Measurements from ENCODE around the gene CYB5RL. TPM values are rescaled to one million over a fixed set of nuclear protein-coding genes. Genes with fewer than 3 reads are reported as not detected.
"Not testable (repeated sequence)": the region's sequence is repeated elsewhere in the genome, so short reads cannot be mapped to it uniquely, and the experiment has no call there.

The CYB5RL gene
- total RNA-seq, 2 donors from 2014 or later: 8.4 to 14.0 TPM

DNA sequence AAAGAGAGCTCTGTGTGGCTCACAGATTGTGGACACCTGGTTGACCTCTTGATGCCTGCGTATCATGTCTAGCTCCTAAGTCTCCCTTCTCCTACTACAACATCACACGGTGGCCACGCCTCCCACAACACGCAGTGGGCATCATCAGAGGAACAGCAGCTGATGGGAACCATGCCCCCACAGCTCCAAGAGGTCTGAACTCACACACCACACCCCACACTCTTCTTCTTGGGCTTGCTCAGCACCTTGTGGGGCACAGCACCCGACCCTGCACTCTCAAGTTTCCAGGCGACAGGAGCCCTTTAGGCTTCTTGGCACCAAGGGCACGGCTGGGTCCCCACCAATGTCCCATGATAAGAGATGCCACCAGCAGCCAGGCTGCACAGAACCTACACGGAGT is 28.2 kb downstream of the CYB5RL start:
- no peaks in the 10 kb centered on the region for H3K27me3 Mint-ChIP-seq (ENCODE audit: low read depth)
- DNase-seq: no peak
- no peak overlapping the region for H3K4me3 Mint-ChIP-seq
- ATAC-seq (replicated peaks in 1 of 2): no peak
- H3K4me1 Mint-ChIP-seq (ENCODE audit: low read depth): peaks cover 7% of the 10 kb centered on the region
- no peak overlapping the region for H3K27ac Mint-ChIP-seq
- no peaks in the 10 kb centered on the region for H3K36me3 Mint-ChIP-seq (ENCODE audit: insufficient read depth in 2 of 2)
- H3K9me3 Mint-ChIP-seq: no peaks in the 10 kb centered on the region

DNA sequence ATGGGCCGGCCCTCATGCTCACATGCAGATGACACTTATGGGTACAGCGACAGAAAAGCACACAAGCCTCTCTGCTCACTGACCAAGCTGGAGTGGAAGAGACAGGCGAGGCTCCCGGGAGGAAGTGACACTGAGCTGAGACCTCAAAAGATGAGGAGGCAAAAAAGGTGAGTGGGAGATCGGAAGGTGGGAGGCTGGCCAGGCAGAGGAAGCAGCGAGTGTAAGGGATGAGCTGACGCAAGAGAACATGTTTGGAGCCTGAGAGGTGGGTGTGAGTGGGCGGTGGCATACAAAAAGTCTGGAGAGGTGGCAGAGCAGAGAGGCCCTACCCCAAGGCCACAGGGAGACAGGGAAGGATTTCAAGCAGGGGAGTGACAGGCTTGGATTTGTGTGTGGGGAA is 28.8 kb downstream of the CYB5RL start:
- Mint-ChIP-seq H3K27ac (no peak overlapping the region), H3K4me3 (no peak overlapping the region), H3K36me3 (ENCODE audit: insufficient read depth in 2 of 2) (no peaks in the 10 kb centered on the region), H3K9me3 (no peaks in the 10 kb centered on the region), H3K27me3 (ENCODE audit: low read depth) (no peaks in the 10 kb centered on the region), H3K4me1 (ENCODE audit: low read depth) (peaks cover 7% of the 10 kb centered on the region)
- DNase-seq (no peak), ATAC-seq (replicated peaks in 1 of 2) (no peak)

DNA sequence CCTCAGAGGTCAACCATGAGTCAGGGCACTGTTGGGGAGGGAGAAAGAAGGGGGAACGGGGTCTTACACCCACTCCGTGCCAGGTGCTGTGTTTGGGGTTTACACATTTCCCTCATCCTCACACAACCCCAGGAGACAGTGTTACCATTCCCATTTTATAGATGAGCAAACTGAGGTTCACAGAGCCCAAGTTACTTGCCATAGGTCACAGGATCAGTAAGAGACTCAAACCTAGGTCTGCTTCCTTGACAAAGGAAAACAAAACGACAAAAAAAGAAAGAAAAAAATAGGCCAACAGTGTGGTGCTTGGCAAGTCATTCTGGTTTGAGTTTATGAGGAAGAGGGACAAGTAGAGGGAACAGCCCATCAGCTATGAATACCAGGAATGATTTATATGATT is 30.8 kb downstream of the CYB5RL start:
- no peaks in the 10 kb centered on the region for H3K9me3 Mint-ChIP-seq
- H3K36me3 Mint-ChIP-seq (ENCODE audit: insufficient read depth in 2 of 2): no peaks in the 10 kb centered on the region
- no peak for ATAC-seq (replicated peaks in 1 of 2)
- DNase-seq: no peak
- H3K4me1 Mint-ChIP-seq (ENCODE audit: low read depth): peaks cover 7% of the 10 kb centered on the region
- no peak overlapping the region for H3K27ac Mint-ChIP-seq
- H3K4me3 Mint-ChIP-seq: no peak overlapping the region
- H3K27me3 Mint-ChIP-seq (ENCODE audit: low read depth): no peaks in the 10 kb centered on the region

DNA sequence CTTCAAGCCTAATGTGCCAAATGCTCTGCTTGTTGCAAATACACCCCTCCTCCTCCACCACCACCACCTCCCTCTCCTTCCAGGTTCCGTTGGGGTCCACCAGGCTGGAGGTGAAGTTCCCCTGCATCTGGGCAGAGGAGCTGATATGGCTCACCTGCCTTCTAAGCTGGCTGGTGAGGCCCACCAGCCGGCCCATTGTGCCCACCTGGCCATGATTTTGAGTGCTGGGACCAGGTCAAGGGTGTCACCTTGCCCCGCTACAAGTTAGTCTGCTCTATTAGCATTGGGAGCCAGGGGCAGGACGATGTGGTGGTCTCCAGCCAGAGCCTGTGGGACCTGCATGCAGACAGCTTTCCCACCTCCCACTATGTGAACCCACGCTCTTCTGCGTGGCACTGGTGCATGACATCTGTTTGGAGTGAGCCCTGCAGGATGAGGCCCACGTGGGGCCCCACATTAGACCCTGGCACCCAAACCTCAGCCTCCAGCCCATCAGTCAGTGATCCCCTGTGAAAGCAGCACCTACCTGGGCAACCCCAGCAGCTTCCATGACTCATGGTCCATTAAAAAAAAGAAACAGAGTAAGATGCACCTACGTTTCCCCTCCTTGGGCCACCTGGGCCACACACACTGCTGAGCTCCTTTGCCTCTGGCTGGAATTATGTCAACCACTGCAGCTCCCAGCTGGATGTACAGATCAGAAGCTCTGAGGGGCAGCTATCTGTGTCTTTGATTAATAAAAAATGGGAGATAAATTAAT is 31.4 kb downstream of the CYB5RL start:
- ATAC-seq (replicated peaks in 1 of 2) (no peak), DNase-seq (no peak)
- Mint-ChIP-seq H3K27me3 (ENCODE audit: low read depth) (no peaks in the 10 kb centered on the region), H3K36me3 (ENCODE audit: insufficient read depth in 2 of 2) (no peaks in the 10 kb centered on the region), H3K27ac (no peak overlapping the region), H3K4me3 (no peak overlapping the region), H3K4me1 (ENCODE audit: low read depth) (peaks cover 7% of the 10 kb centered on the region), H3K9me3 (no peaks in the 10 kb centered on the region)

DNA sequence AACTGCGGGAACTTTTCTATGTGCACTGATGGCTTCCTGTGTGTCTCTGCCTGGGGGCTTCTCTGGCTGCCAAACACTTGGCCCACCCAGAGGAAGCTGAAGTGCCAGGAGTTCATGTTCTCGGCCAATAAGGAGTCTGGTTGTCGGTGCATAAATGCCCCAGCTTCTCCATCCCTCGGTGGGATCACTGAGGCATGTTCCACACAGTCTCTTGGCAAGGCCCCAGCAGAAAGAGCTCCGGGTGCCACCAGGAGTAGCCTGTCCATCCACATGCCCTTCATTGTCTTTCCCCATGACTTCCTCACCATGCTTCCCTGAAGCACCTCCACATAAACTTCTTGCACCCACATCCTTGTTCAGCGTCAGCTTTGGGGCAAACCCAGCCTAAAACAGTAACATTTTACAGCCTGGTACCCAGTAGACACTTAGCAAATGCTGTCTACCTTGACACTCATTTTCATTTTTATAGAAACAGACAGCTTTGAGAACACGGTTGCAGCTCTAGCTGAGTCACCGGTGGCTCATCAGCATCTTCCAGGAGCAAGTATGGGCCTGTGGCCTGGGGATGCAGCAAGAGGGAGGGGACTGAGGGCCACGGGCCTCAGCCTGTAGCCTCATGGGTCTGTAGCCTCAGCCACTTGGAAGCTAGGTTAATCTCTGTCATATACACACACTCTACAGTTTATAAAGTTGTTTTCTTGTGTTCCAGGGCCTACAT is 32.2 kb downstream of the CYB5RL start:
- H3K27ac Mint-ChIP-seq: no peak overlapping the region
- DNase-seq (no peak), ATAC-seq (replicated peaks in 1 of 2) (no peak)
- H3K4me1 Mint-ChIP-seq (ENCODE audit: low read depth): peaks cover 7% of the 10 kb centered on the region
- no peak overlapping the region for H3K4me3 Mint-ChIP-seq
- H3K27me3 Mint-ChIP-seq (ENCODE audit: low read depth): no peaks in the 10 kb centered on the region
- no peaks in the 10 kb centered on the region for H3K9me3 Mint-ChIP-seq
- no peaks in the 10 kb centered on the region for H3K36me3 Mint-ChIP-seq (ENCODE audit: insufficient read depth in 2 of 2)

DNA sequence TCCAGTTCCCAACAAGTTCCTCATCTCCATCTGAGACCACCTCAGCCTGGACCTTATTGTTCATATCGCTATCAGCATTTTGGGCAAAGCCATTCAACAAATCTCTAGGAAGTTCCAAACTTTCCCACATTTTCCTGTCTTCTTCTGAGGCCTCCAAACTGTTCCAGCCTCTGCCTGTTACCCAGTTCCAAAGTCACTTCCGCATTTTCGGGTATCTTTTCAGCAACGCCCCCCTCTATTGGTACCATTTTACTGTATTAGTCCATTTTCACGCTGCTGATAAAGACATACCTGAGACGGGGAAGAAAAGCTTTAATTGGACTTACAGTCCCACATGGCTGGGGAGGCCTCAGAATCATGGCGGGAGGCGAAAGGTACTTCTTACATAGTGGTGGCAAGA is 33.5 kb downstream of the CYB5RL start:
- ATAC-seq (replicated peaks in 1 of 2); H3K36me3 Mint-ChIP-seq (ENCODE audit: insufficient read depth in 2 of 2); H3K4me3 Mint-ChIP-seq; DNase-seq; H3K4me1 Mint-ChIP-seq (ENCODE audit: low read depth); H3K27me3 Mint-ChIP-seq (ENCODE audit: low read depth); H3K9me3 Mint-ChIP-seq; H3K27ac Mint-ChIP-seq: not testable (repeated sequence)

DNA sequence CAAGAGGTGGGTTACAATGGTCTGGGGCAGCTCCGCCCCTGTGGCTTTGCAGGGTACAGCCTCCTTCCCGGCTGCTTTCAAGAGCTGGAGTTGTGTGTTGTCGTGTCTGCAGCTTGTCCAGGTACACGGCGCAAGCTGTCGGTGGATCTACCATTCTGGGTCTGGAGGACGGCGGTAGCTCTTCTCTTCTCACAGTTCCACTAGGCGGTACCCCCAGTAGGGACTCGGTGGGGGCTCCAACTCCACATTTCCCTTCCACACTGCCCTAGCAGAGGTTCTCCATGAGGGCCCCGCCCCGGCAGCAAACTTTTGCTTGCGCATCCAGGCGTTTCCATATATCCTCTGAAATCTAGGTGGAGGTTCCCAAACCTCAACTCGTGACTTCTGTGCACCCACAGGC is 34.7 kb downstream of the CYB5RL start:
- no peaks in the 10 kb centered on the region for H3K9me3 Mint-ChIP-seq
- no peak for DNase-seq

DNA sequence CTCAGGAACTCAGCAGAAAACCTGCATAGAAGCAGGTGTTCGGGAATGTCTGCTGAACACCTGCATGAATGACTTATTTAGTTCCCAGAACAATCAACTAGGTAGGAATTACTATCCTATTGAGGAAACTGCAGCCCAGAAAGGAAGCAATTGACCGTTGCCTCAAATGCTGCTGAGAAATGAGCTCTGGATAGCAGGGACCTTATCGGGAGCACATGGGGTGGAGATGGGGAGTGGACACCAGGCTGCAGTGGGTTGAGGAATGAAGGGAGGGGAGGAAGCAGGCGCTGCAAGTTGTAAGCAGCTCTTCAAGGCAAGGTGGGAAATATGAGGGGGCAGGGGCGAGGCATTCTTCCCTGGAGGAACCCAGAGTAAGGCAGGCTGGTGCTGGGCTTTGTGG is 36.3 kb downstream of the CYB5RL start:
- Mint-ChIP-seq H3K4me3 (no peak overlapping the region), H3K27ac (no peak overlapping the region), H3K4me1 (ENCODE audit: low read depth) (no peaks in the 10 kb centered on the region), H3K9me3 (no peaks in the 10 kb centered on the region), H3K36me3 (ENCODE audit: insufficient read depth in 2 of 2) (no peaks in the 10 kb centered on the region), H3K27me3 (ENCODE audit: low read depth) (no peaks in the 10 kb centered on the region)
- ATAC-seq (replicated peaks in 1 of 2): no peak
- no peak for DNase-seq

More for the DNA sequence above, 34.7 kb downstream of the CYB5RL start:
- no peak overlapping the region for H3K27ac Mint-ChIP-seq
- H3K27me3 Mint-ChIP-seq (ENCODE audit: low read depth): no peaks in the 10 kb centered on the region
- no peaks in the 10 kb centered on the region for H3K36me3 Mint-ChIP-seq (ENCODE audit: insufficient read depth in 2 of 2)
- no peak overlapping the region for H3K4me3 Mint-ChIP-seq
- H3K4me1 Mint-ChIP-seq (ENCODE audit: low read depth): no peaks in the 10 kb centered on the region
- no peak for ATAC-seq (replicated peaks in 1 of 2)

DNA sequence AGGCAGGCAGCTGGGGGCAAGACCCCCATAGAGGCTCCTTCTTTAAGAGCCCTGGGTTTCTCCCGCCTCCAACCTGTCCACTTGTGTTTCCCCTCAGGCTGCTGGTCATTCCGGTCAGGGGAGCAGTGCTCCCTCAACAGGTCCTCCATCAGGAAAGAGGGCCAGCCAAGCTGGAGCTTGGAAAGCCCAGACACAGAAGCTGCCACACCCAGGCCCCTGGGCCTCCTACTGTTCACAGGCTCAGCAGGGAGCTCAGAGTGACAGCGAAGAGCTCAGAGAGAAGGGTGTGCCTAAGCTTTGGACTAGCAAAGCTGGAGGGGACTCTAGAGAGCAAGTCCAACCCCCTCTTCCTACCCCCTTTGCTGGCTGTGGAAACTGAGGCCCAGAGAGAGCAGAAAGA is 36.8 kb downstream of the CYB5RL start:
- no peak for DNase-seq
- Mint-ChIP-seq H3K27me3 (ENCODE audit: low read depth) (no peaks in the 10 kb centered on the region), H3K27ac (no peak overlapping the region), H3K4me3 (no peak overlapping the region), H3K4me1 (ENCODE audit: low read depth) (no peaks in the 10 kb centered on the region), H3K36me3 (ENCODE audit: insufficient read depth in 2 of 2) (no peaks in the 10 kb centered on the region), H3K9me3 (no peaks in the 10 kb centered on the region)
- no peak for ATAC-seq (replicated peaks in 1 of 2)

DNA sequence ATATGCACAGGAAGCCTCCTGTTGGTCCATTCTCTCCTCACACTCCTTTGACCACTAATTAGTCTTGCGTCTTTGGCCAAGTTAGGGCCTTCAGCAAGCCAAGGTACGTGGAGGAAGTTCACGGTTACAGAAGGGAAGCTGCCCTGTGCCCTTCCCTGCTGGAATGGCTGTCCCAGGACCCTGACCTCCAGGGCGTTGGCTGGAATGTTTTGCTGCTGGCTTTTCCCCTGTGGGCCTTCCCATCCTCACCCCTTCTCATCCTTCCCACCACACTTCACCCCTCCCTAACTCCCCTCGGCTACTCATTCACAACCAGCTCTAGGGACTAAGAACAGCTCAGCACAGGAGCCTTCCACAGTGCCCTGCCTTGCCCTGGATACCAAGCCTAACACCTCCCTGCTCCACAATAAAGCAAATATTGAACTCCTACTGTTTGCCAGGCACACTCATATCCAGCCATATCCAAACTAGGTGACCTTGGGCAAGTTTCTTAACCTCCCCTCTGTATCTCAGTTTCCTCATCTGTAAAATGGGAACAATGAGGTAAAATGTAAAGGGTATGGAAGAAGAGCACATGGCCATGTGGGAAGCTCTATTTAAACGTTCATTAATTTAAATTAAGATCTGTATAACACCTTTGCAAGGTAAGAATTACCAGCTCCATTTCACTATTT is 38.2 kb downstream of the CYB5RL start:
- Mint-ChIP-seq H3K4me1 (ENCODE audit: low read depth) (no peaks in the 10 kb centered on the region), H3K27ac (no peak overlapping the region), H3K36me3 (ENCODE audit: insufficient read depth in 2 of 2) (no peaks in the 10 kb centered on the region), H3K27me3 (ENCODE audit: low read depth) (no peaks in the 10 kb centered on the region), H3K9me3 (no peaks in the 10 kb centered on the region), H3K4me3 (no peak overlapping the region)
- ATAC-seq (replicated peaks in 1 of 2) (no peak), DNase-seq (no peak)

DNA sequence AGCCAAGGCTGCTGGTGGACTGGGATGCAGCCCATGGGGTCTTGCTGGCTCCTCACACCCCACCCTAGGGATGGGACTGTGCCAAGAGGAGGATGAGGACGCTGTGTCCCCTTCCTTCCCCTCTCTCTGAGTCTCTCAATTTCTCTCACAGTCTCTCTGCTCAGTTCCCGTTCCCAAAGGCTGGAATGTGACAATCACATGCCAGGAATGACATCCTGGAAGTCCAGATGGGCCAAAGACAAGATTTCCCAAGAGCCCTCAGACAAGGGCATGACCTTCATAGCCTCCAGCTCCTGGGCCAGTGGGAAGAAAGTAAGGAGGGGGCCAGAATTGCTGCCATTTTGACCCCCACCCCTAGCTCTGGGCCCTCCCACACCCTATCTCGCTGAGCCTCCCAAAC is 39.5 kb downstream of the CYB5RL start:
- Mint-ChIP-seq H3K4me1 (ENCODE audit: low read depth) (no peaks in the 10 kb centered on the region), H3K9me3 (no peaks in the 10 kb centered on the region), H3K27me3 (ENCODE audit: low read depth) (no peaks in the 10 kb centered on the region), H3K36me3 (ENCODE audit: insufficient read depth in 2 of 2) (no peaks in the 10 kb centered on the region), H3K27ac (no peak overlapping the region), H3K4me3 (no peak overlapping the region)
- DNase-seq (no peak), ATAC-seq (replicated peaks in 1 of 2) (no peak)

DNA sequence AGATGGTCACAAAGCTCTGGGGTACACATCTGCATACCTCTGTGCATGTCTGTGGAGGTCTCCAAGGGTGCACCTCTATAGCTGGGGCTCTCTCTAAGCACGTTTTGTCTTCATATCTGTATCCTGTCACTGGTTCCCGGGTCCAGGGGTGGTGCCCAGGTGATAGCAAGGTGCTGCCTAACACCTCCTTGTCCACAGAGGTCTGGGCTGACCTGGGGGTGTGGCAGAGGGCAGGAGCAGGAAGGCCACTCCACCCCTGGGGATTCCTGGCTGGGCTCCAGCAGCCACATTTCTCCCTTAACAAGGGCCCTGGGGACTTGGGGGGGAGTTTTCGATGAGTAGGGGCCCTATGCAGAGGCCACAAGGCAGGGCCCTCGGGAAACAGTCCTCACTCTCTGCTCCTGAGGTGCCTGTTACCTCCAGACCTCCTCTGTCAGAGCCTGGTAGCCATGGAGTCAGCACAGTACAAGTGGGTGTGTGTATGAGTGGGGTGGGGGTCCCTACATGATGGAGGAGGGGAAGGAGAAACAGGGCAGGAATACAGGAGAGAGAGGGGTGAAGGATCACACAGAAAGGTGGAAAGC is 40.0 kb downstream of the CYB5RL start:
- Mint-ChIP-seq H3K36me3 (ENCODE audit: insufficient read depth in 2 of 2) (no peaks in the 10 kb centered on the region), H3K27ac (no peak overlapping the region), H3K4me3 (no peak overlapping the region), H3K27me3 (ENCODE audit: low read depth) (no peaks in the 10 kb centered on the region), H3K9me3 (no peaks in the 10 kb centered on the region), H3K4me1 (ENCODE audit: low read depth) (no peaks in the 10 kb centered on the region)
- DNase-seq: no peak
- ATAC-seq (replicated peaks in 1 of 2): no peak

DNA sequence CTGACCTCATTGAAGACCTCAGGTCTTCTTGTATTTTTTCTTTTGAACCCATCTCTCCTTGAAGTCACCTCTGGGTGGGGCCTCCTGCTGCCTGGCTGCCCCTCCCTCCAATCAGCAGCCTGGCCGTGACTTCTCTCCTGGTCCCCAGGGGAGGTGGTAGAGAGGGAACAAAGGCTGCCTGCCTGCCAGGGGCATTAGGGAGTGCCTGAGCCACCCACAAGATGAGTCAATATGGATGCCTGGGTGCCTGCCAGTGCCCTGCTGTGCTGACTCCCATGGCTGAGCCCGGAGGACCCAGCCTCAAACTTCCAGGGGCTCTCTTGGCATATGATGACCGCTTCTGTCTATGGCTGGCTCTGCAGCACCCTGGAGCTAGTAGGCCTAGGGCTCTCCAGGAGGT is 41.8 kb downstream of the CYB5RL start:
- DNase-seq (no peak), ATAC-seq (replicated peaks in 1 of 2) (no peak)
- Mint-ChIP-seq H3K4me3 (no peak overlapping the region), H3K9me3 (no peaks in the 10 kb centered on the region), H3K4me1 (ENCODE audit: low read depth) (no peaks in the 10 kb centered on the region), H3K36me3 (ENCODE audit: insufficient read depth in 2 of 2) (no peaks in the 10 kb centered on the region), H3K27ac (no peak overlapping the region), H3K27me3 (ENCODE audit: low read depth) (no peaks in the 10 kb centered on the region)

Data from activated T-cell treated with anti-CD3 and anti-CD28 coated beads, Interleukin-2, amount 50 U/mL, for 72 hours (primary cell).